Fibroblast of peridontal ligament (primary cell): ENCODE measurements around the gene DNAJC3.
"Not testable (repeated sequence)": the region's sequence is repeated elsewhere in the genome, so short reads cannot be mapped to it uniquely, and the experiment has no call there.

Source experiments
- DNase-seq: peaks from one replicate; pipeline ENCODE4 v3.0.0-alpha.2; 2010; ENCODE audit errors: extremely low read depth

Gene DNAJC3, protein sequence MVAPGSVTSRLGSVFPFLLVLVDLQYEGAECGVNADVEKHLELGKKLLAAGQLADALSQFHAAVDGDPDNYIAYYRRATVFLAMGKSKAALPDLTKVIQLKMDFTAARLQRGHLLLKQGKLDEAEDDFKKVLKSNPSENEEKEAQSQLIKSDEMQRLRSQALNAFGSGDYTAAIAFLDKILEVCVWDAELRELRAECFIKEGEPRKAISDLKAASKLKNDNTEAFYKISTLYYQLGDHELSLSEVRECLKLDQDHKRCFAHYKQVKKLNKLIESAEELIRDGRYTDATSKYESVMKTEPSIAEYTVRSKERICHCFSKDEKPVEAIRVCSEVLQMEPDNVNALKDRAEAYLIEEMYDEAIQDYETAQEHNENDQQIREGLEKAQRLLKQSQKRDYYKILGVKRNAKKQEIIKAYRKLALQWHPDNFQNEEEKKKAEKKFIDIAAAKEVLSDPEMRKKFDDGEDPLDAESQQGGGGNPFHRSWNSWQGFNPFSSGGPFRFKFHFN

GRCh38 chr13:95676762-95677563, at the start of gene DNAJC3:
Gene DNAJC3 (plus strand): TSS chr13:95677139. CDS start chr13:95677256, 117 bp downstream.
- DNase-seq: peak; percentile 95

- DNase-seq: peak; percentile 85
Observed at GRCh38 chr13:95627590-95627989, 49.3 kb upstream of the DNAJC3 start.

DNA sequence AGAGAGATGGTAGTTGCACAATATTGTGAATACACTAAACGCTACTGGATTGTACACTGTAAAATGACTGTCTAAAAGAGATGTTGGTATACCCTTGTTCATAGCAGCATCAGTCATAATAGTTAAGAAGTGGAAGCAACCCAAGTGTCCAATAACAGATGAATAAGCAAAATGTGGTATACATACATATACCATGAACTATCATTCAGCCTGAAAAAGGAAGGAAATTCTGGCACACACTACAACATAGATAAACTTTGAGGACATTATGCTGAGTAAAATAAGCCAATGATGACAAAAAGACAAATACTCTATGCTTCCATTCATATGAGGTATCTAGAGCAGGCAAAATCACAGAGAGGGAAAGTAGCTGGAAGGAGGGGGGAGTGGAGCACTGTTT, 48.5 kb upstream of the DNAJC3 start:
- DNase-seq: no peak

DNA sequence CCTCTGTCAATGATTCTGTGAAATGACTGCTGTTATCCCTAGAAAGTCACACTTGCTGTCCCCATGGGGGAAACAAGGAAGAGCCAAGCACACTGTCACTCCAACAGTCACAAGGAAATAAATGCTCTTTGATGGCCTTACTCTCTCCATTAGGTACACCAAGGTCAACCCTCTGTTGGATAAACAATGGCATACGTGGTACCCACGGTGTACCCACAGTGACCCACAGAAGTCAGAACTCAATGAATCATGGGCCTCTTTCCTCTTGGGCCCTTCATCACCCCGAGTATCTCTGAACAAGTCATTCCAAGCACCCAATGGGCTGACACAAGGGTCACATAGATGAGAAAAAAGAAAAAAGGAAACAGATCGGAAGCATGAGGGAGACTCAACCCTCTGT, 47.9 kb upstream of the DNAJC3 start:
- DNase-seq: no peak

DNA sequence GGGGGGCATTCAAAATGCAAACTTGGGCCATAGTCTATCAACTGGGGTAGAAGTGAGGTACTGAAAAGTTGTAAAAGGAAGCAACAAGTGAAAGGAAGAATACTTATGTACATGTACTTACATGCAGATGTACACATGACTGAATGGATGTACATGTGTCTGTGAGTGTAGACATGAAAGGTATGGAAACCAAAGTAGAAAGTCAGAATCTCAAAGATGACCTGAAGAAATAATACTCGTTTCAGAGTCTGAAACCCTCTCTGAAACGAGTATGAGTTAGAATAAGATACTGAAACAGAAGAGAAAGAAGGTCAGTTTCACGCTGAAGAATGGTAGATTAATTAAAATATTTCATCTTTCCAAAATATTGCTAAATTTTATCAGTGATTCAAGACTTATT, 46.3 kb upstream of the DNAJC3 start:
- no peak for DNase-seq

GRCh38 chr13:95636853-95637252, 40.1 kb upstream of the DNAJC3 start:
- DNase-seq: no peak

GRCh38 chr13:95641291-95642027, 35.5 kb upstream of the DNAJC3 start:
- DNase-seq: no peak

- DNase-seq: peak; percentile 31
Observed at GRCh38 chr13:95642028-95642621, 34.8 kb upstream of the DNAJC3 start.

DNA sequence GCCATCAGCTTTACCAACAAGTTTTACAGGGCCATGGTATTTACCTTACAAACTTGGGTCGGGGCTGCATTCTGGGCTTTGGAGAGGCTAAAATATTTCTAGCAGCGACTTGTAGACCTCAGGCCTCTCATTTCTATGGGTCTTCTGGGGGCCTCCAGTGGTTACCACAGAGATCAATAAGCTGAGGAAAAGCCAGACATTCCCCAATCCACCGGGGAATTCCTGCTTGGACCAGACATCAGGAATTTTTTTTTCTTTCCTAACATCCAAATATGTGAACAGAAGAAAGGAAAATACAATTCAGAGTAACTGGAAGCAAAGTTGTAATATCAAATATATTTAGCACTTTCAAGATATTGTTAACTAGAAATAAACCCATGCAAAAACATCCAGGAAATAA, 33.9 kb upstream of the DNAJC3 start:
- no peak for DNase-seq

GRCh38 chr13:95643571-95643935, 33.4 kb upstream of the DNAJC3 start:
- peak; percentile 49 for DNase-seq

DNA sequence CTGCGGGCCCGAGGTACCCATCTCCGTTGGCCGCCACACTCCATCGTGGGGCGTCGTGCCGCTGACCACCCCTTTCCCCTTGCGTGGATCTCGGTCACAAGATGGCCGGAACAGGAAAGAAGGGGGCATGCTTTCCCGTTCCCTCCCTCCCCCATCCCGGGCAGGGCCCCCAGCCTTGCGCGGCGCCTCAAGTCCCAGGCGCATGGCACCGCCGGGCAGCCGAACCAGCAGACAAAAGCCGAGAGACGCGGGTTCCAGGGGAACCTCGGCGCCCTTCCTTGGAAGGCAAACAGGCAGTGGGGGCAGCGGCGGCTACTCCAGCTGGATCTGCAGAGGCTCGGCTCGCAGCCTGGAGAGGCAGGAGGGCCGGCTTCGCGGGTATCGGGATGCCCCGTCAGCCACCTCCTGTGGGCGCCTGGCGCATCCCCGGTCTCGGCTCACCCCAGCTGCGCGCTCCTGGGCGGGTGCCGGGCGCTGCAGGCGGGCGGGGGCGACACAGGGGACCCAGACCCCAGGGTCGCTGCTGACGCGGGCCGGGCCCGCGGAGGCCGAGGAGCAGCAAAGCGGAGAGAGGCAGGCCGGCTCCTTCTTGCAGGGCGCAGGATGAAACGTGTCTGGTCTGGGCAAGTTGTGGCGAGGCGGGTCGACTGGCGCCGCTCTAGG, 32.9 kb upstream of the DNAJC3 start:
- peak; percentile 40 for DNase-seq

- peak; percentile 84 for DNase-seq
Observed at GRCh38 chr13:95644601-95645052, 32.3 kb upstream of the DNAJC3 start, which contains the start of gene DZIP1. Gene DZIP1 (minus strand): TSS chr13:95644706. CDS start chr13:95642029, 2,677 bp downstream.

DNA sequence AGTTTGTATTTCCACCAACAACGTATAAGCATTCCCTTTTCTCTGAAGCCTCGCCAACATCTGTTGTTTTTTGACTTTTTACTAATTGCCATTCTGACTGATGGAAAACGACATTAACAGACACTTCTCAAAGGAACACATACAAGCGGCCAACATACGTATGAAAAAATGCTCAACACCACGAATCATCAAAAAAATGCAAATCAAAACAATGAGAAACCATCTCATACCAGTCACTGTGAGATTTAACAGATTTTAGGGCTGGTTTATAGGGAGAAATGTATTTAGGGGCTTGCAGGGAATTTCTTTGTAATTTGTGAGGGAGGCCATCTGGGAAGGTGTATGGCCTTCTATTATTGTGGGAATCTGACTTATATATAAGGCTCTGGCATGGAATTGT, 29.6 kb upstream of the DNAJC3 start:
- peak; percentile 12 for DNase-seq

DNA sequence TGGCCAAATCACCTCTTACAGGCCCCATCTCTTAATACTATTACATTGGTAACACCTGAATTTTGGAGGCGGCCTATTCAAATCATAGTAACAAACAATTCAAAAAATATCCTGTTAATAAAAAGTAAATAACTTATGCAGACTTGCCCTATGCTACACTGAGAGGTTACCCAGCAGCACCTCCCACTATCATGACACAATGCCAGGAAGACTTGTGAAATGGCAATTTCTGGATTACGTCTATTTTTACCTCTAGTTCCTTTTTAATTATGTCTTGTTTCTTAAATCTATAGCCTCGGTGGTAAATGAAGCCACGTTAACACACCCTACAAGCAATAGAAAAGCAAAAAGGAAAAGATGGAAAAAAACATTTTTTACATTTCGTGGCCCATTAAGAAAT, 26.2 kb upstream of the DNAJC3 start:
- no peak for DNase-seq

- no peak for DNase-seq
Observed at GRCh38 chr13:95652244-95652764, 24.6 kb upstream of the DNAJC3 start.

GRCh38 chr13:95652821-95653220, 24.1 kb upstream of the DNAJC3 start:
- no peak for DNase-seq

DNA sequence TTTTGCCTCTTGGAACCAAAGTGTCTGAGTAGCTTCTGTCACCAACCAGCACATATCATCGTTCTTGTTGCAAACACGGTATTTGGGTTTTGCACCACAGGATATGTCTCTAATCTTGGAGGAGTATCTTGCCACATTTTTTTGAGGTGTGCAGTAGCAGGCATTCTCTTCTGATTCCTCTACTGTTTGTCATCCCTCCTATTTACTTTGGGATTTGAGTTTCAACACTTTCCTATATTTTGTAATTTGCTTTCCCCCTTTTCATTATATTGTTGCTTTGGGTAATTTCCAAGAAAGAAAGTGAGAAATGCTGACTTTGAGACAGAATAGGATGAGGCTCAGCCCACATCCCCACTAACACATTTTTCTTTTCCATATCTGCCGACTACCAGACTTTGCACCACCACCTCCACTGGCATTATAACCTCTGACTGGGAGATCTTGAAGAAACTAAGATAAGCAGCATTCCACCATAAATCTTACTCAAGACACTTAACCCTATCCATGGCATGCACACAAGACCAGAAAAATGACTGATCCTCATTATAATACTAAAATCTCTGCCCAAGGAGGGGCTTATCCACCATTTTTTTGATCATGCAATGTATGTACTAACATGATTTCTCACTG, 20.4 kb upstream of the DNAJC3 start:
- no peak for DNase-seq

GRCh38 chr13:95659500-95659899, 17.4 kb upstream of the DNAJC3 start:
- no peak for DNase-seq

GRCh38 chr13:95660981-95661581, 15.9 kb upstream of the DNAJC3 start:
- DNase-seq: peak; percentile 78

GRCh38 chr13:95667235-95667634, 9.7 kb upstream of the DNAJC3 start:
- DNase-seq: not testable (repeated sequence)
